ENCODE measurements around the gene PRKCZ. TPM values are rescaled to one million over a fixed set of nuclear protein-coding genes. Genes with fewer than 3 reads are reported as not detected.
"Not testable (repeated sequence)": the region's sequence is repeated elsewhere in the genome, so short reads cannot be mapped to it uniquely, and the experiment has no call there.

PRKCZ gene
- total RNA-seq, 1 donor from 2014 or later = 4.2 TPM

DNA sequence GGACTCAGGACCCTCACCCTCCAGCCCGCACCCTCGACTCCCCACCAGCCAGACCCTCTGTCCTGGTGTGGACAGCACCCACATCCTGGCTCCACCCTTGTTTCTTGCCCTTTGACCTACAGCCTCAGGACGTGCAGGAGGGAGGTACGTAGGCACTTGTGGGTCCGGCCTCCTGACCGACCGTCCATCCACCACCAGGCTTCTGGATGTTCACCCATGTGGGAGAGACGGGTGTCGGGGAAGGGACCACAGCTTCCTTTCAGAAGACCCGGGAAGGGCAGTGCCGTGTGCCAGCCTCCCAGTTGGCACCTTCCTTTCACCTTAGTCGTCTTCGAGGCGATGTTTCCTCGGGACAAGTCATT is 61.4 kb downstream of the PRKCZ start:
- Histone ChIP-seq H3K27ac (ENCODE audit: low read depth, low read length) (no peak overlapping the region), H3K9ac (ENCODE audit: low read depth in 1 of 3, low read length in 3 of 3) (no peak overlapping the region), H3K36me3 (ENCODE audit: control insufficient read depth in 3 of 3, insufficient read depth in 3 of 3, low read length in 3 of 3) (no peaks in the 10 kb centered on the region), H3K27me3 (ENCODE audit: control insufficient read depth in 3 of 3, insufficient read depth in 3 of 3, low read length in 3 of 3) (peaks cover 37 to 58% (median 50%) of the 10 kb centered on the region in 3 donors), H3K4me1 (ENCODE audit: control insufficient read depth in 3 of 3, insufficient read depth in 3 of 3, low read length in 3 of 3) (no peaks in the 10 kb centered on the region), H3K9me3 (ENCODE audit: control insufficient read depth in 3 of 3, low read length in 3 of 3) (no peaks in the 10 kb centered on the region), H3K4me3 (ENCODE audit: low read length in 3 of 3) (no peak overlapping the region)

DNA sequence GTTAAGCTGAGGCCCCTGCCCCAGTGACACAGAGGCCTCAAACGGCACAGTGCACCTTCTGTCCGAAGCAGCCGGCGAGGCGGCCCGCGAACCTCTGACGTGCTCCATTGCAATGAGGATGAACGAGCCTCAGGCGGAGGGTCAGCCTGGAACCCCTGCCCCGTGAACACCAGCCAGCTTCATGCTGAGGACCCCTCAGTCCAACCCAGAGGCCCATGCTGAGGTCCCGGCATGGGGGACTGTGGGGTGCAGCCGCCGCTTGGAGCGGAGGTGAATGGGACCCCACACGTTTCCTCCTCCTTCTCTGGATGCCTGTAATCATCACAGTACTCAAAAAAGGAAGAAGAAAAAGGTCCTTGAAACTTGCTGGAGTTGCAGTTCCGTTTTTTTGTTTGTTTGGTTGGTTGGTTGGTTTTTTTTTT is 62.1 kb downstream of the PRKCZ start:
- peaks cover 38 to 57% (median 53%) of the 10 kb centered on the region in 3 donors for H3K27me3 ChIP-seq (ENCODE audit: control insufficient read depth in 3 of 3, insufficient read depth in 3 of 3, low read length in 3 of 3)
- H3K4me3 ChIP-seq (ENCODE audit: low read length in 3 of 3) = no peak overlapping the region

DNA sequence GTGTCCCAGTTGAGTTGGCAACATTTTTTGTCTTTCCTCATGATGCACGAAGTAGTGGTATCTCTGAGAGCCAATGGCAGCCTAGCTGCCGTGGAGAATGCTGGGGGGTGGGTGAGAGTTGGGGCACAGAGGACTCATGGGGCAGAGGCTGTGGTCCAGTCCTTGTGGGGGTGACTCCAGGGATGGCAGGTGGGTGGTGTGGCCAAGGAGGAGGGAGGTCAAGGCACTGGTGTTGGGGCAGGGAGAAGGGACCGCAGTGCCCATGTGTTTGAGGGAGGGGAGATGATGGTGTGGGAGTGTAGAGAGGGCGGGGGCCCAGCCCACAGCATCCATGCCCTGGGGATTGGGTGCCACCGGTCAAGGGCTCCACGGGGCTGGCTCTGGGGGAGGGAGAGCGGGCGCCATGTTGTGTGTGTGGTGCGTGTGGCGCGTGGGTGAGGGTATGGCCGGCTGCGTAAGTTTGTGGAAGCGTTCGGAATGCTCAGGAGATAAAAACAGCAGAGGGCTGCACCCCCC is 63.5 kb downstream of the PRKCZ start:
- Histone ChIP-seq H3K9ac (ENCODE audit: low read depth in 1 of 3, low read length in 3 of 3) (no peak overlapping the region), H3K36me3 (ENCODE audit: control insufficient read depth in 3 of 3, insufficient read depth in 3 of 3, low read length in 3 of 3) (no peaks in the 10 kb centered on the region)

More for the DNA sequence above, 62.1 kb downstream of the PRKCZ start:
- H3K9ac ChIP-seq (ENCODE audit: low read depth in 1 of 3, low read length in 3 of 3) = no peak overlapping the region
- H3K9me3 ChIP-seq (ENCODE audit: control insufficient read depth in 3 of 3, low read length in 3 of 3) = no peaks in the 10 kb centered on the region
- H3K4me1 ChIP-seq (ENCODE audit: control insufficient read depth in 3 of 3, insufficient read depth in 3 of 3, low read length in 3 of 3) = no peaks in the 10 kb centered on the region
- no peaks in the 10 kb centered on the region for H3K36me3 ChIP-seq (ENCODE audit: control insufficient read depth in 3 of 3, insufficient read depth in 3 of 3, low read length in 3 of 3)
- H3K27ac ChIP-seq (ENCODE audit: low read depth, low read length) = no peak overlapping the region

DNA sequence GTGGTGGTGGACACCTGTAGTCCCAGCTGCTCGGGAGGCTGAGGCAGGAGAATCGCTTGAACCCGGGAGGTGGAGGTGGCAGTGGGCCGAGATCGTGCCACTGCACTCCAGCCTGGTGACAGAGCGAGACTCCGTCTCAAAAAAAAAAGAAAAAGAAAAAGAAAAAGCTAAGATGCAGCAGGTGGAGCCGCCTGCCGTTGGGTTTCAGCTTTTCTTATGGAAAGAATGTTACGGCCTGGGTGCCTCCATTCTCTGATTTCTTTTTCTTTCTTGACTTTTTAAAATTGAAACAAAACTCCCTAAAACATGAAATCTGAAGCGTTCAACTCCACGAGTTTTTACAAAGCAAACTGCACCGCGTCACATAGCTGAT is 64.4 kb downstream of the PRKCZ start:
- peaks cover 31 to 43% (median 37%) of the 10 kb centered on the region in 3 donors for H3K27me3 ChIP-seq (ENCODE audit: control insufficient read depth in 3 of 3, insufficient read depth in 3 of 3, low read length in 3 of 3)
- not testable (repeated sequence) for H3K9ac ChIP-seq (ENCODE audit: low read depth in 1 of 3, low read length in 3 of 3); H3K4me1 ChIP-seq (ENCODE audit: control insufficient read depth in 3 of 3, insufficient read depth in 3 of 3, low read length in 3 of 3); H3K36me3 ChIP-seq (ENCODE audit: control insufficient read depth in 3 of 3, insufficient read depth in 3 of 3, low read length in 3 of 3); H3K9me3 ChIP-seq (ENCODE audit: control insufficient read depth in 3 of 3, low read length in 3 of 3); H3K4me3 ChIP-seq (ENCODE audit: low read length in 3 of 3); H3K27ac ChIP-seq (ENCODE audit: low read depth, low read length)

More for the DNA sequence above, 63.5 kb downstream of the PRKCZ start:
- no peaks in the 10 kb centered on the region for H3K4me1 ChIP-seq (ENCODE audit: control insufficient read depth in 3 of 3, insufficient read depth in 3 of 3, low read length in 3 of 3)
- no peak overlapping the region for H3K4me3 ChIP-seq (ENCODE audit: low read length in 3 of 3)
- peaks cover 34 to 52% (median 47%) of the 10 kb centered on the region in 3 donors for H3K27me3 ChIP-seq (ENCODE audit: control insufficient read depth in 3 of 3, insufficient read depth in 3 of 3, low read length in 3 of 3)
- no peak overlapping the region for H3K27ac ChIP-seq (ENCODE audit: low read depth, low read length)
- H3K9me3 ChIP-seq (ENCODE audit: control insufficient read depth in 3 of 3, low read length in 3 of 3) = no peaks in the 10 kb centered on the region

DNA sequence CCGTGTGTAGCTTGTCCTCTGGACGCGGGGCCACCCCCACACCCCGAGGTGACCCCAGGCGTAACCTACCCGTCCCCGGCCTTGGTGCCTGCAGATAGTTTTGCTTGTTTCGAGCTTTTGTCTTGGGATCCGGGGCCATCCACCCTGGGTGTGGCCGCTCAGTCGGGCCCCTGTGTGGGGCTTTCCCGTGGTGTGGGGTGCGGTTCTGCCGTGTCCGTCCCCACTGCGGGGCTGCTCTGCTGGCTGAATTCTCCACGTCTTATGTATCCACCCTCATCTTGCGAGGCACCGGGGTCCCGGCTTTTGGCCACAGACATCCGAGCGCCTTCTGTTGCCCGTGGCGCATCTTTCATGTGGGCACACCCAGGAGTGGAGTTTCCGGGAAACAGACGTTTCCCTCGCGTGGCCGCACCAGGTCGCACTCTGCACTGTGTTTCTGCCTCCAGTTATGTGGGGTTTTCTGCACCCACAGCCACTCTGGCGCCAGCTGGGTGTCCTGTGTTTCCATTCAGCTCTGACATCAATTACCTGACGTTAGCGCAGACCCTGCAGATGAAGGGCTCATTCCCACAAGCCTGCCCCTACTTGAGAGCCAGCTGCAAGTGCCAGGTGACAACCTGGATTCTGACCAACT is 64.9 kb downstream of the PRKCZ start:
- no peaks in the 10 kb centered on the region for H3K36me3 ChIP-seq (ENCODE audit: control insufficient read depth in 3 of 3, insufficient read depth in 3 of 3, low read length in 3 of 3)
- H3K9me3 ChIP-seq (ENCODE audit: control insufficient read depth in 3 of 3, low read length in 3 of 3) = peaks cover 0 to 3% (median 0%) of the 10 kb centered on the region in 3 donors
- H3K4me3 ChIP-seq (ENCODE audit: low read length in 3 of 3) = no peak overlapping the region
- H3K9ac ChIP-seq (ENCODE audit: low read depth in 1 of 3, low read length in 3 of 3) = no peak overlapping the region
- peaks cover 31 to 42% (median 35%) of the 10 kb centered on the region in 3 donors for H3K27me3 ChIP-seq (ENCODE audit: control insufficient read depth in 3 of 3, insufficient read depth in 3 of 3, low read length in 3 of 3)
- no peak overlapping the region for H3K27ac ChIP-seq (ENCODE audit: low read depth, low read length)
- no peaks in the 10 kb centered on the region for H3K4me1 ChIP-seq (ENCODE audit: control insufficient read depth in 3 of 3, insufficient read depth in 3 of 3, low read length in 3 of 3)

DNA sequence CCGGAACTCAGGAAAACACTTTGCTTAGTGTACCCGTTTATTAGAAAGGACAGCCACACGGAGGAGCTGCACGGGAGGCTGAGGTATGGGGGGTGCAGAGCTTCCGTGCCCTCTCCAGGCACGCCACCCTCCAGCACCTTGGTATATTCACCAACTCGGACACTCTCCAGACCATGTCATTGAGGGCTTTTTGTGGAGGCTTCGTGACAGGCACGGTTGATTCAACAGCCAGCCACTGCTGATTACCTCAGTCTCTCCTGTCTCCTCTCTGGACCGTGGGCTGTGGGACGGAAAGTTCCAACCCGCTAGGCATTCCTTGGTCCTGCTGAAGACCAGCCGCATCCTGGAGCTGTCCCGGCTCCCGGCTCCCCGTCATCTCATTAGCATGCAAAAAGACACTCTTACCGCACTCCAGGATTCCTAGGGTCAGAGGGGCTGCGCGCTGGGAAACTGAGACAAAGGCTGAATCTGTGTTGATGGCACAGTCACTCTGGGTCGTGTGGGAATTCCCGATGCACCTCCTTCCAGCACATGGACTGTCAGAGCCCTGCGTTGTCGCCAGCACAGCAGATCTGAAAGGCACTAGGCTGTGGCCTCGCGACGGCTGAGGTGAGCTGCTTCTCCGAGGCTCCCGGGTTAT is 65.6 kb downstream of the PRKCZ start:
- Histone ChIP-seq H3K27ac (ENCODE audit: low read depth, low read length) (no peak overlapping the region), H3K27me3 (ENCODE audit: control insufficient read depth in 3 of 3, insufficient read depth in 3 of 3, low read length in 3 of 3) (peaks cover 28 to 42% (median 33%) of the 10 kb centered on the region in 3 donors), H3K9me3 (ENCODE audit: control insufficient read depth in 3 of 3, low read length in 3 of 3) (peaks cover 0 to 3% (median 0%) of the 10 kb centered on the region in 3 donors), H3K4me1 (ENCODE audit: control insufficient read depth in 3 of 3, insufficient read depth in 3 of 3, low read length in 3 of 3) (no peaks in the 10 kb centered on the region), H3K4me3 (ENCODE audit: low read length in 3 of 3) (no peak overlapping the region), H3K9ac (ENCODE audit: low read depth in 1 of 3, low read length in 3 of 3) (no peak overlapping the region), H3K36me3 (ENCODE audit: control insufficient read depth in 3 of 3, insufficient read depth in 3 of 3, low read length in 3 of 3) (no peaks in the 10 kb centered on the region)

DNA sequence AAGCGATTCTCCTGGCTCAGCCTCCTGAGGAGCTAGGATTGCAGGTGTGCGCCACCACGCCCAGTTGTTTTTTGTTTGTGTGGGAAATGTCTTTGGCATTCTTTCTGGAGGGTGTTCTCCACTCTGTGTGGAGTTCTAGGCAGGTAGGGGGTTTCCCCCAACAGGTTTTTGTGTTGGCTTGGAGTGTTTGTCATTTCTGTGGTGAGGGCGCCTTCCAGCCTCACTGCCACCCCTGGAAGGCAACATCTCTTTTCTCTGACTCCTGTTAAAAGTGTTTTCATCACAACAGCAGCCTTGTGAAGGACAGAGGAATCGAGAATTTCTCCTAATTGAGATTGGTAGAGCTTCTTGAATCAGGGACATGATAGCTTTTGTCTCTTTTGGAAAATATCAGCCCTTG is 69.7 kb downstream of the PRKCZ start:
- H3K9ac ChIP-seq (ENCODE audit: low read depth in 1 of 3, low read length in 3 of 3) = no peak overlapping the region
- H3K4me1 ChIP-seq (ENCODE audit: control insufficient read depth in 3 of 3, insufficient read depth in 3 of 3, low read length in 3 of 3) = no peaks in the 10 kb centered on the region
- no peak overlapping the region for H3K27ac ChIP-seq (ENCODE audit: low read depth, low read length)
- H3K36me3 ChIP-seq (ENCODE audit: control insufficient read depth in 3 of 3, insufficient read depth in 3 of 3, low read length in 3 of 3) = no peaks in the 10 kb centered on the region
- peaks cover 0 to 3% (median 0%) of the 10 kb centered on the region in 3 donors for H3K9me3 ChIP-seq (ENCODE audit: control insufficient read depth in 3 of 3, low read length in 3 of 3)
- peaks cover 20 to 21% (median 20%) of the 10 kb centered on the region in 3 donors for H3K27me3 ChIP-seq (ENCODE audit: control insufficient read depth in 3 of 3, insufficient read depth in 3 of 3, low read length in 3 of 3)
- no peak overlapping the region for H3K4me3 ChIP-seq (ENCODE audit: low read length in 3 of 3)

DNA sequence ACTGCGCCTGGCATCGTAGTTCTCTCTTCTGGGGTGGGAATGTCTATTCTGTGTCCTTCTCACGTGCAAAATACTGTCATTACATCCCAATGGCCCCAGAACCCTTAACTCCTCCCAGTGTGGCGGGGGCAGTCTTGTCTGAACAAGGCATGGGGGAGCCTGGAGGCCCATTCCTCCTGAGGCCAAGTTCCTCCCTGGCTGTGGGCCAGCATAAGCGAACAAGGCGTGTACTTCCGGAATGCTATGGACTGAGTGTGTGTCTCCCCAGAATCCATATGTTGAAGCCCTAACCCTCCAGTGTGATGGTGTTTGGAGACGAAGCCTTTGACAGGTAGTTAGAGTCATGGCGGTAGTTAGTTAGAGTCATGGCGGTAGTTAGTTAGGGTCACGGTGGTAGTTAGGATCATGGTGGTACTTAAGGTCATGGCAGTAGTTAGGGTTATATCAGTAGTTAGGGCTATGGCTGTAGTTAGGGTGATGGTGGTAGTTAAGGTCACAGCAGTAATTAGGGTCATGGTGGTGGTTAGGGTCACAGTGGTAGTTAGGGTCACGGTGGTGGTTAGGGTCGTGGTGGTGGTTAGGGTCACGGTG is 71.0 kb downstream of the PRKCZ start:
- peaks cover 0 to 3% (median 0%) of the 10 kb centered on the region in 3 donors for H3K9me3 ChIP-seq (ENCODE audit: control insufficient read depth in 3 of 3, low read length in 3 of 3)
- H3K4me3 ChIP-seq (ENCODE audit: low read length in 3 of 3) = no peak overlapping the region
- no peaks in the 10 kb centered on the region for H3K36me3 ChIP-seq (ENCODE audit: control insufficient read depth in 3 of 3, insufficient read depth in 3 of 3, low read length in 3 of 3)
- no peaks in the 10 kb centered on the region for H3K4me1 ChIP-seq (ENCODE audit: control insufficient read depth in 3 of 3, insufficient read depth in 3 of 3, low read length in 3 of 3)
- no peak overlapping the region for H3K27ac ChIP-seq (ENCODE audit: low read depth, low read length)
- H3K9ac ChIP-seq (ENCODE audit: low read depth in 1 of 3, low read length in 3 of 3) = no peak overlapping the region
- peaks cover 11 to 15% (median 14%) of the 10 kb centered on the region in 3 donors for H3K27me3 ChIP-seq (ENCODE audit: control insufficient read depth in 3 of 3, insufficient read depth in 3 of 3, low read length in 3 of 3)

DNA sequence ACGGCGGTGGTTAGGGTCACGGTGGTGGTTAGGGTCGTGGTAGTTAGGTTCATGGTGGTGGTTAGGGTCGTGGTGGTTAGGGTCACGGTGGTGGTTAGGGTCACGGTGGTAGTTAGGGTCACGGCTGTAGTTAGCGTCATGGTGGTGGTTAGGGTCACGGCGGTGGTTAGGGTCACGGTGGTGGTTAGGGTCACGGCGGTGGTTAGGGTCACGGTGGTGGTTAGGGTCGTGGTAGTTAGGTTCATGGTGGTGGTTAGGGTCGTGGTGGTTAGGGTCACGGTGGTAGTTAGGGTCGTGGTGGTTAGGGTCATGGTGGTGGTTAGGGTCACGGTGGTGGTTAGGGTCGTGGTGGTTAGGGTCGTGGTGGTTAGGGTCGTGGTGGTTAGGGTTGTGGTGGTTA is 71.6 kb downstream of the PRKCZ start:
- H3K27ac ChIP-seq (ENCODE audit: low read depth, low read length); H3K9me3 ChIP-seq (ENCODE audit: control insufficient read depth in 3 of 3, low read length in 3 of 3); H3K4me1 ChIP-seq (ENCODE audit: control insufficient read depth in 3 of 3, insufficient read depth in 3 of 3, low read length in 3 of 3); H3K36me3 ChIP-seq (ENCODE audit: control insufficient read depth in 3 of 3, insufficient read depth in 3 of 3, low read length in 3 of 3); H3K4me3 ChIP-seq (ENCODE audit: low read length in 3 of 3); H3K9ac ChIP-seq (ENCODE audit: low read depth in 1 of 3, low read length in 3 of 3): not testable (repeated sequence)
- peaks cover 13 to 15% (median 14%) of the 10 kb centered on the region in 3 donors for H3K27me3 ChIP-seq (ENCODE audit: control insufficient read depth in 3 of 3, insufficient read depth in 3 of 3, low read length in 3 of 3)

Measured in skeletal muscle tissue (tissue), 4 donors.